DMS53 (cell line): ENCODE results near the gene TEKT4.
A peak's percentile ranks its signal among the peaks of the same experiment; 100 is the strongest.
"Not testable (repeated sequence)": the region's sequence is repeated elsewhere in the genome, so short reads cannot be mapped to it uniquely, and the experiment has no call there.

ENCODE experiments used
- DNase-seq: peaks from one replicate; lab custom pipeline; 2025; lab: John Stamatoyannopoulos, UW

Gene TEKT4

GRCh38 chr2:94871226-94872087, at the start of gene TEKT4:
Gene TEKT4, plus strand, starts transcription at chr2:94871430. Its CDS starts 150 bp downstream, at chr2:94871580.
- DNase-seq = peak; percentile 93

GRCh38 chr2:94839224-94839623, 32.0 kb upstream of the TEKT4 start:
- not testable (repeated sequence) for DNase-seq

GRCh38 chr2:94856856-94857255, 14.4 kb upstream of the TEKT4 start:
- DNase-seq = peak; percentile 65

GRCh38 chr2:94857367-94858162, 13.7 kb upstream of the TEKT4 start:
- peak; percentile 94 for DNase-seq

- peak; percentile 31 for DNase-seq
Observed at GRCh38 chr2:94858163-94858888, 12.9 kb upstream of the TEKT4 start.

- peak; percentile 85 for DNase-seq
Observed at GRCh38 chr2:94861308-94862152, 9.7 kb upstream of the TEKT4 start.

GRCh38 chr2:94862903-94863302, 8.3 kb upstream of the TEKT4 start:
- not testable (repeated sequence) for DNase-seq

GRCh38 chr2:94869131-94869530, 2.1 kb upstream of the TEKT4 start:
- no peak for DNase-seq

- peak; percentile 45 for DNase-seq
Observed at GRCh38 chr2:94869552-94870439, 1.4 kb upstream of the TEKT4 start.

GRCh38 chr2:94870440-94871225, 597 bp upstream of the TEKT4 start:
- peak; percentile 85 for DNase-seq

- no peak for DNase-seq
Observed at GRCh38 chr2:94872088-94872618, 923 bp downstream of the TEKT4 start.

- DNase-seq = no peak
Observed at GRCh38 chr2:94872676-94873361, 1.6 kb downstream of the TEKT4 start.

GRCh38 chr2:94873362-94874276, 2.4 kb downstream of the TEKT4 start:
- DNase-seq = peak; percentile 27

GRCh38 chr2:94874277-94874997, 3.2 kb downstream of the TEKT4 start:
- peak; percentile 88 for DNase-seq

GRCh38 chr2:94875064-94875819, 4.0 kb downstream of the TEKT4 start:
- peak; percentile 61 for DNase-seq
